Left ventricle myocardium inferior (tissue), 1 donor: ENCODE results near the gene PSMB11. TPM values are rescaled to one million over a fixed set of nuclear protein-coding genes. Genes with fewer than 3 reads are reported as not detected.

Experiments used
- DNase-seq: peaks from one replicate; pipeline ENCODE4 v3.0.0-alpha.2; 2020
- H3K27ac ChIP-seq: fragments of 200-600 bp; replicated peaks from 2 replicates; pipeline ENCODE4 v1.8.0; 2021
- H3K27me3 ChIP-seq: fragments of 200-600 bp; 2 replicates; pipeline ENCODE4 v1.8.0; 2021; ENCODE audit warnings: low read depth
- H3K36me3 ChIP-seq: fragments of 200-600 bp; 2 replicates; pipeline ENCODE4 v1.8.0; 2021
- H3K4me1 ChIP-seq: fragments of 200-600 bp; 2 replicates; pipeline ENCODE4 v1.8.0; 2021
- H3K4me3 ChIP-seq: fragments of 200-600 bp; 2 replicates; pipeline ENCODE4 v1.8.0; 2021; ENCODE audit warnings: mild to moderate bottlenecking, moderate library complexity
- H3K9me3 ChIP-seq: fragments of 200-600 bp; replicated peaks from 2 replicates; pipeline ENCODE4 v1.8.0; 2021
- intact Hi-C: fragments of 100-400 bp; cut with micrococcal nuclease; formaldehyde crosslinking; loops from one replicate; pipeline ENCODE4 v1.11.0; 2022
- total RNA-seq: library from RNA; stranded (reverse); fragmentation: NEBNext Ultra II Directional; extraction: Animal tissue kit (Norgen Biotek cat#: 25700); gene quantifications from one replicate; pipeline ENCODE4 v1.2.1, GENCODE V29; 2021
- TF ChIP-seq, protein P1 (sequence below): fragments of 200-600 bp; IDR thresholded peaks from 2 replicates; pipeline ENCODE4 v1.8.0; 2021; ENCODE audit warnings: antibody characterized with exemption, mild to moderate bottlenecking, borderline replicate concordance
- donor health status: DM: no; HTN: yes; CAD: no; lungs with severe emphysema.

Gene PSMB11
- total RNA-seq, 1 donor from 2014 or later, result not detected

DNA sequence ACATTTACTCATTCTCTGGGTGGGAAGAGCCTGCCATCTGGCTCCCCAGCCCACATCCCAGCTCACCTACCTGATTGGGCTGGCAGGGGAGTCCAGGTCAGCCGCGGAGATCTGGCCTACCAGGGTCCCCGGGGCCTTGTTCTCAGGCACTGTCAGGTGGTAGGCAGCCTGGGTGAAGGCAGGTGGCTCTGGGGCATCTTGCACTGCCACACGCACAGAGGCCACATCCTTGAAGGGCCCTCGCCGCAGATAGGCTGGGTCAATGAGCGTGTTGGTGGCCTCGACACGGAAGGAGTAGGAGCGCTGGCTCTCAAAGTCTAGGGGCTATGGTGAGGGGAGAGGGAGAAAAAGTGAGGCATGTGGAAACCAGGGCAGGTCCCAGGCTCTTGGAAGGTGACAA, 11.4 kb downstream of the PSMB11 start:
- H3K27ac ChIP-seq, result no peak overlapping the region
- no peaks in the 10 kb centered on the region for H3K27me3 ChIP-seq
- intact Hi-C loops, result no loop called here
- TF ChIP-seq, protein P1, sequence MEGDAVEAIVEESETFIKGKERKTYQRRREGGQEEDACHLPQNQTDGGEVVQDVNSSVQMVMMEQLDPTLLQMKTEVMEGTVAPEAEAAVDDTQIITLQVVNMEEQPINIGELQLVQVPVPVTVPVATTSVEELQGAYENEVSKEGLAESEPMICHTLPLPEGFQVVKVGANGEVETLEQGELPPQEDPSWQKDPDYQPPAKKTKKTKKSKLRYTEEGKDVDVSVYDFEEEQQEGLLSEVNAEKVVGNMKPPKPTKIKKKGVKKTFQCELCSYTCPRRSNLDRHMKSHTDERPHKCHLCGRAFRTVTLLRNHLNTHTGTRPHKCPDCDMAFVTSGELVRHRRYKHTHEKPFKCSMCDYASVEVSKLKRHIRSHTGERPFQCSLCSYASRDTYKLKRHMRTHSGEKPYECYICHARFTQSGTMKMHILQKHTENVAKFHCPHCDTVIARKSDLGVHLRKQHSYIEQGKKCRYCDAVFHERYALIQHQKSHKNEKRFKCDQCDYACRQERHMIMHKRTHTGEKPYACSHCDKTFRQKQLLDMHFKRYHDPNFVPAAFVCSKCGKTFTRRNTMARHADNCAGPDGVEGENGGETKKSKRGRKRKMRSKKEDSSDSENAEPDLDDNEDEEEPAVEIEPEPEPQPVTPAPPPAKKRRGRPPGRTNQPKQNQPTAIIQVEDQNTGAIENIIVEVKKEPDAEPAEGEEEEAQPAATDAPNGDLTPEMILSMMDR, result no peak
- H3K9me3 ChIP-seq, result no peaks in the 10 kb centered on the region
- DNase-seq, result no peak
- peaks cover under 1% of the 10 kb centered on the region for H3K36me3 ChIP-seq
- H3K4me1 ChIP-seq, result peaks cover 29% of the 10 kb centered on the region
- H3K4me3 ChIP-seq, result no peak overlapping the region

DNA sequence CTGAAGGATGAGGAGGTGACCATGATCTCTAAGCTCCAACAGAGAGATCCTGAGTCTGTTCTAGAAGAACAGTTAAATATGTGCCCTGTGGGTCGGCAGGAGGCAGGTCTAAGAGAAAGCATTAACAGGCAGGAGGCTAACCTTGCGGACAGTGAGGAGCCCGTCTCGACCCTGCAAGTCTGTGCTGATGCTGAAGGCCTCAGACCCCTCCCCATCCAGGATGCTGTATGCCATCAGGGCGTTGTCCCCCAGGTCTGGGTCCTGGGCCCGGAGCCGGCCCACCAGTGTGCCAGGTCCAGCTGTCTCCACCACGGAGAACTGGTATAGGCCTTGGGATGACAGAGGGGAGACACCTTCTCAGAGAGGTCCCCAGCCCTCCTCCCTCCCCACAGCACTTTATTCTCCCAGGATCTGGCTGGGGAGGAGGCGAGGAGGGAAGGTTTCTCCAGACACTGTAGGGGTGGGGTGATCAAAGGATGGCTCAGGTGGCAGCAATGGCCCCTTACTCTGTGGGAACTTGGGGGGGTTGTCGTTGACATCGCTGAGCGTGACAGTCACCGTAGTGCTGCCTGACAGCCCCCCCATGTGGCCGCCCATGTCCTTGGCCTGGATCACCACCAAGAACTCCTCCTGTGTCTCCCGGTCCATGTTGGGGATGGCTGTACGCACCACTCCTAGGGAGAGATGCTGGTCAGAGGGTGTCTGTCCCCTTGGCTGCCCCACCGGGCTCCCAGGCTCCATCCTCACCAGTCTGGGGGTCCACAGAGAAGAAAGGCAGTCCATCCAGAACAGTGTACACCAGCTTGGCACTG, 12.2 kb downstream of the PSMB11 start:
- Histone ChIP-seq H3K36me3 (peaks cover 8% of the 10 kb centered on the region), H3K27ac (no peak overlapping the region), H3K4me1 (peaks cover 29% of the 10 kb centered on the region), H3K27me3 (no peaks in the 10 kb centered on the region), H3K9me3 (no peaks in the 10 kb centered on the region), H3K4me3 (no peak overlapping the region)
- DNase-seq, result no peak
- TF ChIP-seq, protein P1, result peak; percentile 40
- intact Hi-C loops, result no loop called here

DNA sequence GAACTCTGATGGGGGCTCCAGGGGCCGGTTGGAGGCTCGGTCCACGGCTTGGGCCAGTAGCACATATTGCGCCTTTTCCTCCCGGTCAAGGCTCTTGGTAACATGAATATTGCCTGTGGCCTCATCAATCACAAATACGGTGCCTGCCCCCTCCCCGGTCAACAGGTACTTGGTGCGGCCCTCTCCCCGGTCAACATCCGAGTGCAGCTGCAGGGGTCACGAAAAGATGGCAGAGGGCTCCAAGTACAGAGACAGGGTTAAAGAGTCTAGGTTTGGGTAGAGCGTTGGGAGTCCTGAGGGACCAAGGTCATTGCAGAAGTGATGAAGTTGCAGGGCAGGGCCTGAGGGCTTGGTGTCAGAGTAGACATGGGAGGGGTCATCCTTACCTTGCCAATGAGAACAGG, 13.1 kb downstream of the PSMB11 start:
- DNase-seq, result no peak
- H3K36me3 ChIP-seq, result peaks cover 17% of the 10 kb centered on the region
- H3K4me3 ChIP-seq, result no peak overlapping the region
- no peak overlapping the region for H3K27ac ChIP-seq
- no peaks in the 10 kb centered on the region for H3K9me3 ChIP-seq
- TF ChIP-seq, protein P1, result no peak
- H3K27me3 ChIP-seq, result no peaks in the 10 kb centered on the region
- intact Hi-C loops, result loop anchor here (5.0 kb wide), 1 partner anchor 68 kb away; no protein-coding TSS in a partner anchor
- peaks cover 29% of the 10 kb centered on the region for H3K4me1 ChIP-seq

DNA sequence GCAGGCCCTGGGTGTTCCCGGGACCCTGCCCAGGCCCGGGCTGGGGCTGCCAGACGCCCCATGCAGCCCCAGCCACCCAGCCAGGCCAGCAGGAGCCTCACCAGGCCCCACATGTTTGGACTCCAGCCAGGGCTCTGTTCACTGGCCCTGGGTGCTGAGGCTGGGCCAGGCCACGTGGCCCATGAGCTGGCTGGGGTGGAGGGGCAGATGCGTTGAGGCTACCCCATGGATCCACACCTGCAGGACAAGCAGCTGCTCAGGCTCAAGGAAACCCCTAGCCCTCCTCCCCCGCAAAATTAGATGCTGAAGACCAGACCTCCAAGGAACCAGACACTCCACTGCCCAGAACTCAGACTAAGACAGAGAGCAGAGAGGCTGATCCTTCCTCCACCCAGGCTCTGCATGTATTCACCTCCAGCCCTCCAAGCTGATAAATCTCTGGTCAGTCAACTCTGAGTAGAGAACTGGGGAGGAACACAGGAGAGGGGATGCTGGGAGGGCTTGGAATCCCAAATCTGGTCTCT, 13.7 kb downstream of the PSMB11 start:
- no peak overlapping the region for H3K27ac ChIP-seq
- intact Hi-C loops, result loop anchor here (5.0 kb wide), 1 partner anchor 68 kb away; no protein-coding TSS in a partner anchor
- peaks cover 23% of the 10 kb centered on the region for H3K36me3 ChIP-seq
- no peak for DNase-seq
- no peaks in the 10 kb centered on the region for H3K27me3 ChIP-seq
- H3K4me1 ChIP-seq, result peaks cover 29% of the 10 kb centered on the region
- H3K4me3 ChIP-seq, result no peak overlapping the region
- TF ChIP-seq, protein P1, result no peak
- no peaks in the 10 kb centered on the region for H3K9me3 ChIP-seq

DNA sequence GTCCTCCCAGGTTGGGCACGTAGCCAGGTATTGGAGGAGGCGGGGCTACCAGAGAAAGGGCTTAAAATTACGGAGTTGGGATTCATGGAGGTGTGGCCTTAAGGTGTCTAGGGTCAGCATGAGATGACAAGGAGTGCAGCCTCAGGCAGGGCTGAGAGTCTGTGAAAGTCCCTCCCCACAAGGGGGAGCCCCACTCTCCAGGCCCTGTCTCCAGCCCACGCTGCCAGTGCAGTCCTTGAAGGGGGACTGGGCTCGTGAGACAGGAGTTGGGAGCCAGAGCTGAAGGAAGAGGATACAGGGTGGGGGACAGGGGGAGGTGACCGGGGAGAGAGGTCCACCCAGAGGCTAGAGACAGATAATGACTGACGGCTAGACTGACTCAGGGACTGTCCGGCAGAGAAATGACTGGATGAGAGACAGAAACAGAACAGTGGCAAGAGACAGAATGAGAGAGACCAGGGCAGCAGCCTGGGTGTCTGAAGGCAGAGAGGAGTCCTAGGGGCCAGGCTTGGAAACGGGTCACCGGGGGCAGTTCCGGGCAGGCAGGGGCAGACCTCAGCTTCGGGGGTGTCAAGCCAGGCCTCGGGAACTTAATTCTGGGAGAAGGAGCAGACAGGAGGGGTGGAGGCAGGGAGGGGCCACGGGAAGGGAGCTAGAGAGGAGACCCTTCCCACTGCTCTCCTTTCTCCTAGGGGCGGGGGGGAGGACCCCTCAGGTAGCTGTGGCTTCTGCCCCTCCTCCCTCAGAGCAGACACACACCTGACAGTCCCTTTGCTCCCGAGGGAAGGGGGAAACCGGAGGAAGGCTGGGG, 14.3 kb downstream of the PSMB11 start:
- H3K27me3 ChIP-seq, result no peaks in the 10 kb centered on the region
- peak overlapping the region; percentile 11 for H3K27ac ChIP-seq
- peaks cover 29% of the 10 kb centered on the region for H3K36me3 ChIP-seq
- TF ChIP-seq, protein P1, result peak; percentile 82
- peak overlapping the region; percentile 84 for H3K4me3 ChIP-seq
- DNase-seq, result peak; percentile 59
- intact Hi-C loops, result loop anchor here (5.0 kb wide), 1 partner anchor 69 kb away; no protein-coding TSS in a partner anchor
- no peaks in the 10 kb centered on the region for H3K9me3 ChIP-seq
- H3K4me1 ChIP-seq, result peaks cover 29% of the 10 kb centered on the region
